Measurements from ENCODE around the gene PRPF4. TPM values are rescaled to one million over a fixed set of nuclear protein-coding genes. Genes with fewer than 3 reads are reported as not detected.

Gene PRPF4
- total and polyA plus RNA-seq, 4 donors: 5.0 to 11.9 (median 10.4) TPM

- no peak overlapping the region for H3K9ac ChIP-seq (ENCODE audit: low read depth in 1 of 2, low read length in 2 of 2)
- H3K36me3 ChIP-seq (ENCODE audit: control insufficient read depth in 4 of 4, insufficient read depth in 3 of 4, low read depth in 1 of 4, low read length in 3 of 4): no peaks in the 10 kb centered on the region
- no peak overlapping the region for H3K27ac ChIP-seq (ENCODE audit: low read depth in 1 of 2, low read length in 2 of 2)
- H3K27me3 ChIP-seq (ENCODE audit: control insufficient read depth in 4 of 4, insufficient read depth in 4 of 4, low read length in 3 of 4): no peaks in the 10 kb centered on the region
- DNase-seq (ENCODE audit: low spot score): no peak
- WGBS: 98% methylated on average over 3 of the region's 3 CpGs
- TF ChIP-seq RAD21 (IDR thresholded peaks at IDR 0.05) (no peak), ZBTB33 (IDR thresholded peaks at IDR 0.05) (no peak), GABPA (IDR thresholded peaks at IDR 0.05 in 1 of 2, conservative IDR thresholded peaks at IDR 0.05 in 1 of 2) (no peak), JUND (IDR thresholded peaks at IDR 0.05) (no peak)
- no peak overlapping the region for H3K4me3 ChIP-seq (ENCODE audit: low read depth in 1 of 3, low read length in 3 of 3)
- no peaks in the 10 kb centered on the region for H3K4me1 ChIP-seq (ENCODE audit: control insufficient read depth in 4 of 4, insufficient read depth in 4 of 4, low read length in 3 of 4)
- no peaks in the 10 kb centered on the region for H3K9me3 ChIP-seq (ENCODE audit: control insufficient read depth in 4 of 4, low read length in 3 of 4)
Measured at GRCh38 chr9:113328045-113328782, 52.8 kb downstream of the PRPF4 start.

- Histone ChIP-seq H3K27me3 (ENCODE audit: control insufficient read depth in 4 of 4, insufficient read depth in 4 of 4, low read length in 3 of 4) (no peaks in the 10 kb centered on the region), H3K9ac (ENCODE audit: low read depth in 1 of 2, low read length in 2 of 2) (no peak overlapping the region), H3K27ac (ENCODE audit: low read depth in 1 of 2, low read length in 2 of 2) (no peak overlapping the region), H3K9me3 (ENCODE audit: control insufficient read depth in 4 of 4, low read length in 3 of 4) (no peaks in the 10 kb centered on the region), H3K36me3 (ENCODE audit: control insufficient read depth in 4 of 4, insufficient read depth in 3 of 4, low read depth in 1 of 4, low read length in 3 of 4) (no peaks in the 10 kb centered on the region), H3K4me1 (ENCODE audit: control insufficient read depth in 4 of 4, insufficient read depth in 4 of 4, low read length in 3 of 4) (no peaks in the 10 kb centered on the region), H3K4me3 (ENCODE audit: low read depth in 1 of 3, low read length in 3 of 3) (no peak overlapping the region)
- 83% methylated on average over 4 of the region's 4 CpGs for WGBS
- DNase-seq (ENCODE audit: low spot score): no peak
- TF ChIP-seq ATF3 (IDR thresholded peaks at IDR 0.05) (no peak), YY1 (IDR thresholded peaks at IDR 0.05) (no peak), HNF4G (IDR thresholded peaks at IDR 0.05) (no peak), FOXA2 (IDR thresholded peaks at IDR 0.05) (no peak)
Measured at GRCh38 chr9:113331780-113332179, 56.3 kb downstream of the PRPF4 start.

- Histone ChIP-seq H3K27me3 (ENCODE audit: control insufficient read depth in 4 of 4, insufficient read depth in 4 of 4, low read length in 3 of 4) (no peaks in the 10 kb centered on the region), H3K9me3 (ENCODE audit: control insufficient read depth in 4 of 4, low read length in 3 of 4) (no peaks in the 10 kb centered on the region), H3K9ac (ENCODE audit: low read depth in 1 of 2, low read length in 2 of 2) (no peak overlapping the region), H3K36me3 (ENCODE audit: control insufficient read depth in 4 of 4, insufficient read depth in 3 of 4, low read depth in 1 of 4, low read length in 3 of 4) (no peaks in the 10 kb centered on the region), H3K27ac (ENCODE audit: low read depth in 1 of 2, low read length in 2 of 2) (no peak overlapping the region), H3K4me3 (ENCODE audit: low read depth in 1 of 3, low read length in 3 of 3) (no peak overlapping the region), H3K4me1 (ENCODE audit: control insufficient read depth in 4 of 4, insufficient read depth in 4 of 4, low read length in 3 of 4) (peaks cover 5 to 14% (median 11%) of the 10 kb centered on the region in 4 donors)
- WGBS: 98% methylated on average over 2 of the region's 2 CpGs
- DNase-seq (ENCODE audit: low spot score): no peak
- TF ChIP-seq FOXA1 (IDR thresholded peaks at IDR 0.05) (no peak), ZBTB33 (IDR thresholded peaks at IDR 0.05) (no peak), HNF4G (IDR thresholded peaks at IDR 0.05) (no peak), ATF3 (IDR thresholded peaks at IDR 0.05) (no peak), RAD21 (IDR thresholded peaks at IDR 0.05) (no peak), EGR1 (IDR thresholded peaks at IDR 0.05; ENCODE audit: low read depth in 2 of 2) (no peak), FOXA2 (IDR thresholded peaks at IDR 0.05) (no peak), RXRA (IDR thresholded peaks at IDR 0.05) (no peak), SP1 (IDR thresholded peaks at IDR 0.05) (no peak), TAF1 (conservative IDR thresholded peaks at IDR 0.05) (no peak), NR2F2 (IDR thresholded peaks at IDR 0.05) (no peak), YY1 (IDR thresholded peaks at IDR 0.05) (no peak), JUND (IDR thresholded peaks at IDR 0.05) (no peak), HNF4A (conservative IDR thresholded peaks at IDR 0.05) (no peak), REST (IDR thresholded peaks at IDR 0.05) (no peak), MAX (IDR thresholded peaks at IDR 0.05) (no peak)
Measured at GRCh38 chr9:113337714-113338113, 62.3 kb downstream of the PRPF4 start.
